H1 (cell line): ENCODE results near the gene PRMT9. TPM values are rescaled to one million over a fixed set of nuclear protein-coding genes. Genes with fewer than 3 reads are reported as not detected.

Source experiments
- ASH2L ChIP-seq: fragments of 200-600, 300-600 bp; sonication (generic); IDR thresholded peaks from one replicate; pipeline ENCODE4 v1.7.1; 2017; ENCODE audit warnings: low read length
- CHD7 ChIP-seq: fragments of 300-600 bp; sonication (generic); IDR thresholded peaks from 2 replicates; pipeline ENCODE4 v1.7.1; 2012; ENCODE audit warnings: low read length, moderate library complexity, mild to moderate bottlenecking, inconsistent platforms; ENCODE audit not compliant: insufficient replicate concordance
- CREB1 ChIP-seq: IDR thresholded peaks from 2 replicates; pipeline ENCODE4 v1.6.1; 2012; ENCODE audit warnings: inconsistent platforms
- POLR2A ChIP-seq, 2 experiments: IDR thresholded peaks; 1 replicate in 1 of 2; 2 replicates in 1 of 2; pipeline ENCODE4 v1.6.1; 2011; ENCODE audit warnings: low read depth in 2 of 2, low read length in 2 of 2, mild to moderate bottlenecking in 2 of 2; ENCODE audit errors: control extremely low read depth in 1 of 2
- POU5F1 ChIP-seq: IDR thresholded peaks from 2 replicates; pipeline ENCODE4 v1.6.1; 2011; ENCODE audit warnings: low read depth, mild to moderate bottlenecking, low read length, moderate library complexity
- TAF7 ChIP-seq: optimal IDR thresholded peaks from 2 replicates; pipeline ENCODE3; 2011; ENCODE audit warnings: low read depth, mild to moderate bottlenecking, inconsistent platforms, low read length, moderate library complexity, borderline replicate concordance
- ZNF274 ChIP-seq: IDR thresholded peaks from 2 replicates; pipeline ENCODE4 v1.7.0; 2012; ENCODE audit warnings: low read length, borderline replicate concordance; ENCODE audit errors: extremely low read depth
- polyA plus RNA-seq, 7 experiments: library from polyadenylated mRNA; depleted of rRNA in 3 of 7; stranded (reverse) in 5 of 7; unstranded in 2 of 7; fragments of >200 nt in 5 of 7; fragments of 200-250 nt in 2 of 7; gene quantifications; 1 replicate in 5 of 7; 2 replicates in 1 of 7; 4 replicates in 1 of 7; pipeline versions ENCODE4 v1.2.1 to v1.2.3, GENCODE V29; 2011 to 2013; ENCODE audit warnings: missing spikeins in 2 of 7, mixed read lengths in 2 of 7
- total RNA-seq: library from RNA; stranded (reverse); fragmentation: NEBNext Ultra II Directional; extraction: Animal tissue kit (Norgen Biotek cat#: 25700); gene quantifications from 2 replicates; pipeline ENCODE4 v1.2.1, GENCODE V29; 2021

Gene PRMT9
- total and polyA plus RNA-seq, 2 of the 8 experiments (the other 6 are each of a cell fraction or from before 2014, with no cell fraction given): 3.8 to 9.6 TPM

GRCh38 chr4:147594578-147594977 is 89.4 kb downstream of the PRMT9 start (continued):
- TF ChIP-seq CHD7 (no peak), POU5F1 (no peak), POLR2A (IDR thresholded peaks at IDR 0.05; ENCODE audit: control extremely low read depth in 1 of 2, low read depth in 2 of 2, low read length in 2 of 2) (no peak), ASH2L (no peak), ZNF274 (no peak), TAF7 (no peak), CREB1 (no peak)
